Neuronal stem cell (in vitro differentiated cells): ENCODE data around the gene CR1L.
A peak's percentile ranks its signal among the peaks of the same experiment; 100 is the strongest.
"Not testable (repeated sequence)": the region's sequence is repeated elsewhere in the genome, so short reads cannot be mapped to it uniquely, and the experiment has no call there.

Experiments used
- DNase-seq: peaks from one replicate; pipeline ENCODE4 v3.0.0-alpha.2; 2013; ENCODE audit warnings: low spot score
- H2AFZ ChIP-seq: one replicate; pipeline ENCODE4 v1.6.1; 2013; ENCODE audit warnings: mild to moderate bottlenecking, low read length, inconsistent platforms
- H2AK5ac ChIP-seq: 2 replicates; pipeline ENCODE4 v1.6.1; 2013; ENCODE audit warnings: low read depth, mild to moderate bottlenecking, inconsistent platforms, low read length, moderate library complexity, mixed read lengths
- H2BK120ac ChIP-seq: 2 replicates; pipeline ENCODE4 v1.6.1; 2013; ENCODE audit warnings: low read depth, mild to moderate bottlenecking, inconsistent platforms, low read length, moderate library complexity, mixed read lengths
- H2BK12ac ChIP-seq: one replicate; pipeline ENCODE4 v1.6.1; 2013; ENCODE audit warnings: low read length, inconsistent platforms
- H2BK15ac ChIP-seq: 2 replicates; pipeline ENCODE4 v1.6.1; 2013; ENCODE audit warnings: mild to moderate bottlenecking, low read length, inconsistent platforms, mixed read lengths
- H2BK5ac ChIP-seq: one replicate; pipeline ENCODE4 v1.6.1; 2013; ENCODE audit warnings: inconsistent platforms, mild to moderate bottlenecking, low read length, moderate library complexity
- H3K14ac ChIP-seq: one replicate; pipeline ENCODE4 v1.6.1; 2013; ENCODE audit warnings: low read length, inconsistent platforms
- H3K18ac ChIP-seq: 2 replicates; pipeline ENCODE4 v1.6.1; 2013; ENCODE audit warnings: low read length, inconsistent platforms
- H3K23ac ChIP-seq: 2 replicates; pipeline ENCODE4 v1.6.1; 2013; ENCODE audit warnings: low read depth, mild to moderate bottlenecking, mixed read lengths, low read length, inconsistent platforms; ENCODE audit not compliant: poor library complexity
- H3K27ac ChIP-seq: replicated peaks from 3 replicates; pipeline ENCODE4 v1.5.1; 2013; ENCODE audit warnings: low read length, inconsistent platforms
- H3K27me3 ChIP-seq, 3 experiments: 2 replicates each; pipeline ENCODE4 v1.6.1; 2013; ENCODE audit warnings: low read length in 3 of 3, mild to moderate bottlenecking in 2 of 3, inconsistent platforms in 1 of 3, low read depth in 1 of 3, mixed read lengths in 1 of 3, moderate library complexity in 1 of 3; ENCODE audit not compliant: control insufficient read depth in 3 of 3, insufficient read depth in 3 of 3
- H3K36me3 ChIP-seq, 2 donors: replicated peaks in 1 of 2; 2 replicates each; pipeline ENCODE4 v1.6.1; 2013; ENCODE audit warnings: low read length in 2 of 2; ENCODE audit not compliant: control insufficient read depth in 2 of 2, insufficient read depth in 2 of 2
- H3K4ac ChIP-seq: 2 replicates; pipeline ENCODE4 v1.6.1; 2013; ENCODE audit warnings: inconsistent platforms, mild to moderate bottlenecking, low read length, moderate library complexity
- H3K4me1 ChIP-seq, 2 donors: 1 replicate in 1 of 2; 2 replicates in 1 of 2; pipeline ENCODE4 v1.6.1; 2013; ENCODE audit warnings: low read length in 2 of 2, low read depth in 1 of 2; ENCODE audit not compliant: control insufficient read depth in 2 of 2, insufficient read depth in 1 of 2
- H3K4me2 ChIP-seq: one replicate; pipeline ENCODE4 v1.6.1; 2013; ENCODE audit warnings: mild to moderate bottlenecking, low read length, inconsistent platforms; ENCODE audit not compliant: insufficient read depth, poor library complexity, severe bottlenecking
- H3K4me3 ChIP-seq, 2 donors: 2 replicates each; pipeline ENCODE4 v1.5.1; 2013; ENCODE audit warnings: low read length in 2 of 2, mild to moderate bottlenecking in 2 of 2, inconsistent platforms in 1 of 2, moderate library complexity in 1 of 2
- H3K79me1 ChIP-seq: one replicate; pipeline ENCODE4 v1.6.1; 2013; ENCODE audit warnings: low read depth, mild to moderate bottlenecking, inconsistent platforms, low read length, moderate library complexity
- H3K9ac ChIP-seq: one replicate; pipeline ENCODE4 v1.6.1; 2013; ENCODE audit warnings: mild to moderate bottlenecking, low read depth, low read length, inconsistent platforms; ENCODE audit not compliant: poor library complexity
- H3K9me3 ChIP-seq, 2 donors: replicated peaks in 1 of 2; 2 replicates each; pipeline versions ENCODE3 to v1.6.1; 2013; ENCODE audit warnings: low read length in 2 of 2, mild to moderate bottlenecking in 2 of 2, inconsistent platforms in 1 of 2, low read depth in 1 of 2, mixed read lengths in 1 of 2, moderate library complexity in 1 of 2; ENCODE audit not compliant: control insufficient read depth in 2 of 2, insufficient read depth in 1 of 2
- H4K8ac ChIP-seq: one replicate; pipeline ENCODE4 v1.6.1; 2013; ENCODE audit warnings: low read depth, mild to moderate bottlenecking, inconsistent platforms, low read length, moderate library complexity
- H4K91ac ChIP-seq: one replicate; pipeline ENCODE4 v1.6.1; 2013; ENCODE audit warnings: low read length, low read depth, mild to moderate bottlenecking, inconsistent platforms; ENCODE audit not compliant: poor library complexity
- WGBS, 2 donors: extraction: QIAGEN DNeasy Blood & Tissue Kit; methylation state at CpG; one replicate each; pipeline ENCODE4 v1.1.7; 2013; ENCODE audit warnings: missing lambda C conversion rate in 2 of 2, mixed read lengths in 1 of 2; ENCODE audit not compliant: insufficient read length in 2 of 2, insufficient replicate concordance in 1 of 2; ENCODE audit errors: extremely low coverage in 2 of 2; 5-methylcytosine and 5-hydroxymethylcytosine counted together

Gene CR1L

DNA sequence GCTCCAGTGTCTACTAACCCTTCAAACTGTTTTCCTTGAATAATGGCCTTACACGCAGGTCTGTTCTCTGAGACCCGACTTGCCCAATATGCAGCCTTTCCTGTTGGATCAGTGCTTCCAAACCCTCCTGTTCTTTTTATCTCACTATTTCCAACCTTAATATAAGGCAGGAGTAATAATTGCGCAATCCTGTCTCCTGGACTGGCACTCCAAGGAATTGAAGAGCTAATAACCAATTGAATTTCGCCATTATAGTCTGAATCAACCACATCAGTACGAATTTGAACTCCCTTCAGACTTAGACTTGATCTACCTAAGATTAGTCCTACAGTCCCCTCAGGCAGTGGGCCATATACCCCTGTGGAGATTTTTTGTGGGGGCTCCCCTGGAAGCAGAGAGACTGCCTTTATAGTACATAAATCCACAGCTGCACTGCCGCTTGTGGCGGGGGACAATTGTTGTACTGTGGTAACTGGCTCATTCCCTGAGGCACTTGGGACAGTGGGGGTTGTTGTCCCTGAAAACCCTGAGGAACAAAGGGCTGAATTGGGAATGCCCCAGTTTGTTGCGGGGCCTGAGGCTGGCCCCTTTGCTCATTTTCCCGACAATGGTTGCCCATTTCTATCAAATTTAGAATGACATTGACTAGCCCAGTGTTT is 6.3 kb upstream of the CR1L start:
- not testable (repeated sequence) for DNase-seq, H3K36me3 ChIP-seq, H3K18ac ChIP-seq, H3K9me3 ChIP-seq, H4K8ac ChIP-seq, H3K14ac ChIP-seq, H3K4me3 ChIP-seq, H3K4me1 ChIP-seq, H2BK12ac ChIP-seq, H3K9ac ChIP-seq, H2BK5ac ChIP-seq, H3K23ac ChIP-seq, H2AK5ac ChIP-seq, H2AFZ ChIP-seq, H3K4me2 ChIP-seq, H3K27me3 ChIP-seq, H4K91ac ChIP-seq, H2BK15ac ChIP-seq, H3K79me1 ChIP-seq, H3K4ac ChIP-seq, H2BK120ac ChIP-seq, H3K27ac ChIP-seq
- no CpG with 5 or more reads among the region's 9 CpGs for WGBS, 2 donors

DNA sequence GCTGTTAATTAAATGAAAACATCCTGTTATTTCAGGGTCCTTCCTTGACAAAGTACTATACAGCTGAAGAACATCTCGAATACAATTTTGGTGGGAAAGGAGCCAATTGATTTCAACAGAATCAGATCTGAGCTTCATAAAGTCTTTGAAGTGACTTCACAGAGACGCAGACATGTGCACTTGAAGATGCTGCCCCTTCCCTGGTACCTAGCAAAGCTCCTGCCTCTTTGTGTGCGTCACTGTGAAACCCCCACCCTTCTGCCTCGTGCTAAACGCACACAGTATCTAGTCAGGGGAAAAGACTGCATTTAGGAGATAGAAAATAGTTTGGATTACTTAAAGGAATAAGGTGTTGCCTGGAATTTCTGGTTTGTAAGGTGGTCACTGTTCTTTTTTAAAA is 5.6 kb upstream of the CR1L start:
- H3K9ac ChIP-seq, H3K4me2 ChIP-seq, H3K14ac ChIP-seq, H3K27ac ChIP-seq, H4K8ac ChIP-seq, H3K4me1 ChIP-seq, H3K27me3 ChIP-seq, DNase-seq, H2AFZ ChIP-seq, H3K4me3 ChIP-seq, H3K9me3 ChIP-seq, H3K23ac ChIP-seq, H3K79me1 ChIP-seq, H2BK5ac ChIP-seq, H2AK5ac ChIP-seq, H3K18ac ChIP-seq, H3K4ac ChIP-seq, H2BK15ac ChIP-seq, H2BK12ac ChIP-seq, H4K91ac ChIP-seq, H2BK120ac ChIP-seq, H3K36me3 ChIP-seq: not testable (repeated sequence)
- WGBS, 2 donors = no CpG with 5 or more reads among the region's 5 CpGs

DNA sequence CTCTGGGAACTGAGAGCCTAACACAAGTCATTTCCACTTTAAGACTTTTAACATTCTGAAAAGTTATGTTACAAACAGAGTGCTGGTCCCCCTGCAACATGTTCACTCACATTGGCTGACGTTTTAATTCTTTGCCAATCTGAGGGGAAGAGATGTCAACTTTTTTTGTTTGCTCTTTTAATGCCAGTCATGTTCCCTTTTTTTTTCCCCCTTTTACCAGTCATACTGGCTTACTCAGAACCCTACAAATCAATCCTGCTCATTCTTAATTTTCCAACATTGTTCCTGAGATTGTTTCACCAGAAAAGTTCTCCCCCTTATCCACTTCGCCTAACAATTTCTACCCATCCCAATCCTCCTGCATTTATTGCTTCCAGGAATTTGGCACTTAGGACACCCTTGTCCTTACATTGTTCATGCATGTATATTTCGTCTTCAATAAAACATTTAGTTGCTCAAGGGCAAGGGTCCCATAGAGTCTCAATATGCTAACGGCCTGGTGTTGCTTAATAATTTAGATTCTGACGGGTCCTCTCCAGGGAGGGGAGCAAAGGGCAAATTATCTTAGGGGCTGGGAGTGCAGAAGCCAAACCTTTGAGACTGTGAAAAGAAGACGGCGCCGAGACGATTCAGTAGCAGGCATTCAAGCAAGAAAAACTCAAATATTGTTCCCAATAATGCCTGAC is 624 bp upstream of the CR1L start:
- no peak overlapping the region for H3K18ac ChIP-seq
- no peak overlapping the region for H2AK5ac ChIP-seq
- H2BK12ac ChIP-seq = no peak overlapping the region
- H3K4me2 ChIP-seq = no peak overlapping the region
- H2BK15ac ChIP-seq = no peak overlapping the region
- no peak overlapping the region for H2BK120ac ChIP-seq
- no peak overlapping the region for H4K91ac ChIP-seq
- H3K4me1 ChIP-seq = peaks cover 0 to under 1% of the 10 kb centered on the region in 2 donors
- no peaks in the 10 kb centered on the region for H3K27me3 ChIP-seq
- no peak overlapping the region for H2AFZ ChIP-seq
- no peak for DNase-seq
- H3K4me3 ChIP-seq = no peak overlapping the region
- no peak overlapping the region for H3K4ac ChIP-seq
- H3K9ac ChIP-seq = no peak overlapping the region
- H3K79me1 ChIP-seq = no peaks in the 10 kb centered on the region
- H3K14ac ChIP-seq = no peak overlapping the region
- no peak overlapping the region for H4K8ac ChIP-seq
- WGBS, 2 donors = no CpG with 5 or more reads among the region's 9 CpGs
- no peak overlapping the region for H2BK5ac ChIP-seq
- no peaks in the 10 kb centered on the region for H3K9me3 ChIP-seq
- no peak overlapping the region for H3K27ac ChIP-seq
- no peak overlapping the region for H3K23ac ChIP-seq
- H3K36me3 ChIP-seq = no peaks in the 10 kb centered on the region

DNA sequence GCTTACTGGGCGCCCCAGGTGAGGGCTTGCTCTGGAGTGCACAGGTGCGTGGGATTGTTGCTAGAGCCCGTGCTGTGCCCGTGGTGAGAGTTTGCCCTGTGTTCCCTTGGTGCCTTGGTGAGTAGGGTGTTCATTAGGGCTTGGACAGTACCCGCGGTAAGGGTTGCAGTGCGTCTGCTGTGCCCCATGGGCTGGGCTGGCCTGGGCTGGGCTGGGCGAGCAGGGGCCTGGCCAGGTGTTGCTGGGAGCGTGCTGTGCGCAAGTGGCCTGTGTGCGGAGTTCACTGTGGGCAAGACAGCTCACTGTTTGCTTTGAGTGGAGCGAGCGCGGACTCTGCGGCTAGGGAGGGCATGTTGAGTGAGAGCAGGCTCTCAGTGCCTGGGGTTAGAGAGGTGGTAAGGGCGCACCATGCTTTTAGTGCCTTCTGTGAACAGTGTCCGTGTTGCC is 725 bp downstream of the CR1L start:
- H3K4me3 ChIP-seq = peak overlapping the region in 1 of 2 donors; percentile 65
- DNase-seq = no peak
- no peak overlapping the region for H3K4ac ChIP-seq
- H3K4me1 ChIP-seq = peaks cover 0 to 2% of the 10 kb centered on the region in 2 donors
- H2BK15ac ChIP-seq = no peak overlapping the region
- WGBS, 2 donors = no CpG with 5 or more reads among the region's 17 CpGs
- H3K14ac ChIP-seq = no peak overlapping the region
- no peak overlapping the region for H3K27ac ChIP-seq
- no peak overlapping the region for H4K91ac ChIP-seq
- H2BK5ac ChIP-seq = peak overlapping the region; percentile 66
- H2BK12ac ChIP-seq = no peak overlapping the region
- no peak overlapping the region for H2AFZ ChIP-seq
- H2BK120ac ChIP-seq = no peak overlapping the region
- H3K9me3 ChIP-seq = no peaks in the 10 kb centered on the region
- H3K23ac ChIP-seq = no peak overlapping the region
- H2AK5ac ChIP-seq = no peak overlapping the region
- no peak overlapping the region for H3K4me2 ChIP-seq
- no peaks in the 10 kb centered on the region for H3K36me3 ChIP-seq
- H4K8ac ChIP-seq = no peak overlapping the region
- no peaks in the 10 kb centered on the region for H3K27me3 ChIP-seq
- H3K9ac ChIP-seq = no peak overlapping the region
- no peak overlapping the region for H3K18ac ChIP-seq
- no peaks in the 10 kb centered on the region for H3K79me1 ChIP-seq
